Colon (tissue), 2 donors: Measurements from ENCODE around the gene FAM185A.
"Not testable (repeated sequence)": the region's sequence is repeated elsewhere in the genome, so short reads cannot be mapped to it uniquely, and the experiment has no call there.

ENCODE experiments used
- FAIRE-seq: peaks from 2 replicates; lab custom pipeline; 2012; peaks lifted over from hg19 to GRCh38; lab: Jason Lieb, UNC
- donor health status: control.
- donor health status: control.

The FAM185A gene

GRCh38 chr7:102748605-102749444 is at the start of gene FAM185A:
TSS of gene FAM185A (plus strand) at chr7:102748999. CDS start at chr7:102749208, 209 bp downstream.
- peak; percentile 84 for FAIRE-seq

- not testable (repeated sequence) for FAIRE-seq
Observed at GRCh38 chr7:102713011-102713690, 35.6 kb upstream of the FAM185A start.

DNA sequence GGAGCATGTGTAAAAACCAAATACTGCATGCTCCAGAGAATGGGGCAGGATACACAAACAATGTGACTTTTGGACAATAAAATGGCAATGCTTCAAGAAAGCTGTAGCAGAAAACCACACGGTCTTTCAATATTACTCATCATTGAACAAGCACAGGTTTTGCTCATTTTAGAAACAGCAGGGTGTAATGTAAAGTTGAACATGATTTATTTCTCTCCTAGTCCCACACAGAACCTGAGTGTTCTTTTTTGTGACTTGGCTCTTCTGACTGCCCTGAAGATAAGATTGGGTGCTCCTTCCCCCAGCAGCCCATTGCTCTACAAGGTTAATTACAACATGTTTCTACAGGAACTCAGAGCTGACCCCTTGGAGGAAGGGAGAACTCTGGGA is 35.1 kb upstream of the FAM185A start:
- FAIRE-seq = not testable (repeated sequence)

- not testable (repeated sequence) for FAIRE-seq
Observed at GRCh38 chr7:102714774-102715522, 33.9 kb upstream of the FAM185A start.

- FAIRE-seq = not testable (repeated sequence)
Observed at GRCh38 chr7:102715718-102716117, 33.1 kb upstream of the FAM185A start.

- not testable (repeated sequence) for FAIRE-seq
Observed at GRCh38 chr7:102718491-102718890, 30.3 kb upstream of the FAM185A start.

DNA sequence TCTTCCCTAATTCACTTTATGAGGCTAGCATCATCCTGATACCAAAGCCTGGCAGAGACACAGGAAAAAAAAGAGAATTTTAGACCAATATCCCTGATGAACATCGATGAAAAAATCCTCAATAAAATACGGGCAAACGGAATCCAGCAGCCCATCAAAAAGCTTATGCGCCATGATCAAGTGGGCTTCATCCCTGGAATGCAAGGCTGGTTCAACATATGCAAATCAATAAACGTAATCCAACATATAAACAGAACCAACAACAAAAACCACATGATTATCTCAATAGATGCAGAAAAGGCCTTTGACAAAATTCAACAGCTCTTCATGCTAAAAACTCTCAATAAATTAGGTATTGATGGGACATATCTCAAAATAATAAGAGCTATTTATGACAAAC is 22.6 kb upstream of the FAM185A start:
- FAIRE-seq = not testable (repeated sequence)

- FAIRE-seq = not testable (repeated sequence)
Observed at GRCh38 chr7:102729670-102730069, 19.1 kb upstream of the FAM185A start.

GRCh38 chr7:102730431-102730830 is 18.4 kb upstream of the FAM185A start:
- not testable (repeated sequence) for FAIRE-seq

- peak; percentile 65 for FAIRE-seq
Observed at GRCh38 chr7:102742002-102742771, 6.6 kb upstream of the FAM185A start.

DNA sequence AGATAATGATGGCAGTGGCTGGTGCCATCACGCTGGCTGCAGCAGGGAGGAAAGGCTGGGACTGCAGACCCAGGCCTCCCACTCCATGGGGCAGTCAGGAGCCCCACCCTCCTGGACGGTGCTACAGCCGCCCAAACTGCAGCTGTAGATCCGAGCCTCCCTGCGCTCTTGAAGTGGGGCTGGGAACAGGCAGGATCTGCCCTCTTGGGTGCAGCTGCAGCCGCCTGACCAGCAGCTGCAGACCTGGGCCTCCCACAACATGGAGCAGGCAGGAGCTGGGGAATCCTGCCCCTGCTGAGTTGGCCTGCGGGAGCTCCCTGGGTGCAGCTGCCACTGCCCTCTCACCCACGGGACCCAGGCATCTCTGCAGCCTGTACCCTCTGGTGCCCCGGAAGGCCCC is 4.9 kb upstream of the FAM185A start:
- not testable (repeated sequence) for FAIRE-seq

DNA sequence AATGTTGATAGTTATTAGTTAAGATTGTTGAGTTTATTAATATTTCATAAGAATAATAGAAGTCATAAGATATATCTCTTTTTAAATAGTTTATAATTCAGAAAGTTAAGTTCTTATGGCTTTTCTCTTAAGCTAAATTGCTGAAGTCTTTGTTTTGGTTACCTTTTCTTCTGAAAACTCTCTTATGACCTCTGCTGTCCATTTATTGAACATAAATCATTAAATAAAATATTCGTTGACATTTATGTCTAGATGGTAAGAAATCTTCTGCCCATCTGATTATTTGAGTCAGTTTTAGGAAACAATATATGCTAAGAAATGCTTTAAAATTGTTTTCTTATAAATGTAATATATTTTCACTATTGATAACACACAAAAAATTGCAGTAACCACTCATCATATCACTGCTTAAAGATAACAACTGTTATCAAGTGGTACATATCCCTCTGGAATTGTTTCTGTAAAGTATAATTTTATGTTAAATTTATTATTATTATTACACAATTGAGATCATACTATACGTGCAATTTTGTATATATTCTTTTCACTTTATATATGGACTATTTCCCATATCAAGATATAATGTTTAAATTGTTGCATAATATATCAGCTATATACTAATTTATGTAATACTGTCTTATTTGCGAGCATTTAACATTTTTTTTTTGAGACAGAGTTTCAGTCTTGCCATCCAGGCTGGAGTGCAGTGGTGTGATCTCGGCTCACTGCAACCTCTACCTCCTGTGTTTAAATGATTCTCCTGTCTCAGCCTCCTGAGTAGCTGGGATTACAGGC is 3.1 kb upstream of the FAM185A start:
- FAIRE-seq = peak; percentile 86

- FAIRE-seq = not testable (repeated sequence)
Observed at GRCh38 chr7:102749445-102749786, 617 bp downstream of the FAM185A start.

- peak; percentile 96 for FAIRE-seq
Observed at GRCh38 chr7:102758227-102758626, 9.4 kb downstream of the FAM185A start.

GRCh38 chr7:102759934-102760333 is 11.1 kb downstream of the FAM185A start:
- not testable (repeated sequence) for FAIRE-seq

DNA sequence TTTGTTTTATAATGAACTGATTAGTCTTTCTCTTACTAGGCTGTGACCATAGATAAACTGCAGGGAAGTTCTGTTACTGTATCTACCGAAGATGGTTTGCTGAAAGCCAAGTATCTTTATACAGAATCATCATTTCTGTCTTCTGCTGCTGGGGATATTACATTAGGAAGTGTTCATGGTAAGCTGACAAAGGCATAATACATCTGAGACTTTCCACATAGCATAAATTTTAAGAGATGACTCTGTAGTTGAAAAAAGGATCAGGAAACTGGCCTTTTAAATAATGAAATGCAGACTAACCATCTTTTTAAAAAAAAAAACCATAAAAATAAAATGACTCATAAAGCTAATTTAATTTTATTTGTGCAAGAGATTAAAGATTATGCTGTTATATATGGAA is 12.4 kb downstream of the FAM185A start:
- not testable (repeated sequence) for FAIRE-seq

DNA sequence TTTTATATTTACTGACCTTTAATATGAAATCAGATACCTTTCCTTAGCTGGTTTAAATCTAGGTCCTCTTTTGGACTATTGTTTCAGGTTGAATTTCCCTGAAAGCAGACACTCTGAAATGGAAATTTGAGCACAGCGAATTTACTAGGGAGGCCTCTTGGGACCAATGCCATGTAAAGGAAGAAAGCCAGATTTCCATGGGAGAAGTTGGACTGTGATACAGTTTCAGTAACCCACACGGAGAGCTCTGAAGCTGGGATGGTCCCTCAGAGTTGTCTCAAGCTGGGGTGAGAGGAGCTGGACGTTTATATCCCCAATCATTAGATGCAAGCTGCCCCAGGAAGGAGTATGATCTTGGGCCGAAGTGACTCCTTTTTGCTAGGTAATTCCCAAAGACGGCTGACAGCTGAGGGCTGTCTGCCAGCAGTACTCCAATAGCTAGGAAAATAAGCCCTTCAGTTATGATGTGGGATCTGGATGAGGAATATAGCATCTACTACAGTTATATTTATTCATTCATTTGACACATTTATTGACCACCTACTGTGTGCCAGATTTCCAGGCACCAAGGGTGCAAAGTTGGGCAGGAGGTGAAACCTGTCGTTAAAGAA is 14.6 kb downstream of the FAM185A start:
- not testable (repeated sequence) for FAIRE-seq

GRCh38 chr7:102769657-102770192 is 20.9 kb downstream of the FAM185A start:
- FAIRE-seq = not testable (repeated sequence)

DNA sequence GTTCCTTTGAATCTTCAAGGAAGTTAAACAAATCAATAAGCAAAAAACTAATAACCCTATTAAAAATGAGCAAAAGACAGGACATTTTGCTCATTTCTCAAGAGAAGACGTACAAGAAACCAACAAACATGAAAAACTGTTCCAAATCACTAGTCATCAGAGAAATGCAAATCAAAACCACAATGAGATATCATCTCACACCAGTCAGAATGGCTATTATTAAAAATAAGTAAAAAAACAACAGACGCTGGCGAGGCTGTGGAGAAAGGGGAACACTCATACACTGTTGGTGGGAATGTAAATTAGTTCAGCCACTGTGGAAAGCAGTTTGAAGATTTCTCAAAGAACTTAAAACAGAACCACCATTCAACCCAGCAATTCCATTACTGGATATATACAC is 21.7 kb downstream of the FAM185A start:
- not testable (repeated sequence) for FAIRE-seq

DNA sequence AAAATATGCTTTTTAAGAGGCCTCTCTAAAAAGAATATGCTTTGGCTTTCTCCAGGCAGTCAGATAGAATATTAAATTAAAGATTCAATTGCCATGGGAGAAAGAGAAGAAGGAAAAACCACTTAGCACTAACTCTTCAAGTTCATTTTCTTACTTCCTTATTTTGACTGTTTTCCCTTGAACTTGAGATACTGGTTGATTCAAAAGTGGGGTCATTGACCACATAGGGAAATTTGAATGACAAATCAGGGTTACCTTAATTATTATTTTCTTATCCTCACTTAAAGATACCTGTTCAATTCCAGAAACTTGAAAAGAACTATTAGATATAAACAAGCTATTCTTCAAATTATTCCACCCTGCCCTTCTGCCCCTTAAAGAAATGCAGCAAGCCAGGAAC is 27.4 kb downstream of the FAM185A start:
- not testable (repeated sequence) for FAIRE-seq
